ENCODE results near the gene AURKAIP1. TPM values are rescaled to one million over a fixed set of nuclear protein-coding genes. Genes with fewer than 3 reads are reported as not detected.
"Not testable (repeated sequence)": the region's sequence is repeated elsewhere in the genome, so short reads cannot be mapped to it uniquely, and the experiment has no call there.

Gene AURKAIP1
- polyA plus RNA-seq (ENCODE audit: insufficient read length), result 69.3 TPM

GRCh38 chr1:1374929-1375662, at the start of gene AURKAIP1:
AURKAIP1 (minus strand) TSS chr1:1375207; CDS start chr1:1374756, 451 bp downstream.
- DNase-seq (ENCODE audit: low read depth), result peak; percentile 98

- DNase-seq (ENCODE audit: low read depth), result no peak
Observed at GRCh38 chr1:1424707-1425106, 49.7 kb upstream of the AURKAIP1 start.

- no peak for DNase-seq (ENCODE audit: low read depth)
Observed at GRCh38 chr1:1423245-1423597, 48.2 kb upstream of the AURKAIP1 start.

- no peak for DNase-seq (ENCODE audit: low read depth)
Observed at GRCh38 chr1:1422465-1423244, 47.6 kb upstream of the AURKAIP1 start.

- DNase-seq (ENCODE audit: low read depth), result no peak
Observed at GRCh38 chr1:1421907-1422464, 47.0 kb upstream of the AURKAIP1 start.

GRCh38 chr1:1421147-1421906, 46.3 kb upstream of the AURKAIP1 start, which contains the start of gene ANKRD65:
ANKRD65 (minus strand) TSS chr1:1421276; CDS start chr1:1421005, 271 bp downstream.
- DNase-seq (ENCODE audit: low read depth), result no peak

- DNase-seq (ENCODE audit: low read depth), result no peak
Observed at GRCh38 chr1:1420654-1421141, 45.7 kb upstream of the AURKAIP1 start.

- no peak for DNase-seq (ENCODE audit: low read depth)
Observed at GRCh38 chr1:1419813-1420653, 45.0 kb upstream of the AURKAIP1 start.

GRCh38 chr1:1419363-1419812, 44.4 kb upstream of the AURKAIP1 start:
- DNase-seq (ENCODE audit: low read depth), result no peak

GRCh38 chr1:1418464-1419362, 43.7 kb upstream of the AURKAIP1 start:
- DNase-seq (ENCODE audit: low read depth), result no peak

GRCh38 chr1:1417825-1418463, 42.9 kb upstream of the AURKAIP1 start:
- DNase-seq (ENCODE audit: low read depth), result not testable (repeated sequence)

- DNase-seq (ENCODE audit: low read depth), result not testable (repeated sequence)
Observed at GRCh38 chr1:1417396-1417795, 42.4 kb upstream of the AURKAIP1 start.

GRCh38 chr1:1415751-1416150, 40.7 kb upstream of the AURKAIP1 start:
- DNase-seq (ENCODE audit: low read depth), result no peak

- DNase-seq (ENCODE audit: low read depth), result not testable (repeated sequence)
Observed at GRCh38 chr1:1412311-1412902, 37.4 kb upstream of the AURKAIP1 start.

- no peak for DNase-seq (ENCODE audit: low read depth)
Observed at GRCh38 chr1:1411626-1412025, 36.6 kb upstream of the AURKAIP1 start.

GRCh38 chr1:1410238-1410637, 35.2 kb upstream of the AURKAIP1 start:
- DNase-seq (ENCODE audit: low read depth), result not testable (repeated sequence)

- no peak for DNase-seq (ENCODE audit: low read depth)
Observed at GRCh38 chr1:1407636-1408318, 32.8 kb upstream of the AURKAIP1 start.
